Neuron (in vitro differentiated cells): Measurements from ENCODE around the gene TRPM1.

Source experiments
- H2AFZ ChIP-seq: one replicate; pipeline ENCODE4 v1.6.1; 2013; ENCODE audit warnings: low read depth, mild to moderate bottlenecking, inconsistent platforms, low read length, moderate library complexity
- H3K27me3 ChIP-seq: one replicate; pipeline ENCODE4 v1.6.1; 2013; ENCODE audit warnings: low read length; ENCODE audit not compliant: insufficient read depth
- H3K36me3 ChIP-seq: one replicate; pipeline ENCODE4 v1.6.1; 2013; ENCODE audit warnings: low read length; ENCODE audit not compliant: insufficient read depth
- H3K4me1 ChIP-seq: one replicate; pipeline ENCODE4 v1.6.1; 2013; ENCODE audit warnings: low read length; ENCODE audit not compliant: insufficient read depth
- H3K4me3 ChIP-seq: 2 replicates; pipeline ENCODE4 v1.5.1; 2013; ENCODE audit warnings: mild to moderate bottlenecking, low read length, moderate library complexity
- H3K9me3 ChIP-seq: one replicate; pipeline ENCODE4 v1.6.1; 2013; ENCODE audit warnings: low read length

TRPM1 gene

GRCh38 chr15:31027910-31028578 is 73.5 kb downstream of the TRPM1 start:
- H3K36me3 ChIP-seq, result no peaks in the 10 kb centered on the region
- H3K4me1 ChIP-seq, result peaks cover 7% of the 10 kb centered on the region
- no peak overlapping the region for H2AFZ ChIP-seq
- peaks cover 2% of the 10 kb centered on the region for H3K27me3 ChIP-seq
- H3K9me3 ChIP-seq, result no peaks in the 10 kb centered on the region
- no peak overlapping the region for H3K4me3 ChIP-seq

- no peaks in the 10 kb centered on the region for H3K36me3 ChIP-seq
Measured at GRCh38 chr15:31025996-31026395, 75.5 kb downstream of the TRPM1 start.

GRCh38 chr15:31024979-31025378 is 76.5 kb downstream of the TRPM1 start:
- Histone ChIP-seq H2AFZ (no peak overlapping the region), H3K27me3 (no peaks in the 10 kb centered on the region), H3K36me3 (no peaks in the 10 kb centered on the region), H3K4me3 (no peak overlapping the region), H3K4me1 (peaks cover 7% of the 10 kb centered on the region), H3K9me3 (no peaks in the 10 kb centered on the region)

More at GRCh38 chr15:31025996-31026395, 75.5 kb downstream of the TRPM1 start:
- Histone ChIP-seq H3K9me3 (no peaks in the 10 kb centered on the region), H3K4me3 (no peak overlapping the region), H2AFZ (no peak overlapping the region), H3K27me3 (peaks cover 2% of the 10 kb centered on the region), H3K4me1 (peaks cover 7% of the 10 kb centered on the region)

- Histone ChIP-seq H3K27me3 (no peaks in the 10 kb centered on the region), H3K4me3 (no peak overlapping the region), H2AFZ (no peak overlapping the region), H3K9me3 (no peaks in the 10 kb centered on the region), H3K36me3 (no peaks in the 10 kb centered on the region), H3K4me1 (peaks cover 7% of the 10 kb centered on the region)
Measured at GRCh38 chr15:31024330-31024729, 77.2 kb downstream of the TRPM1 start.

GRCh38 chr15:31023841-31024240 is 77.7 kb downstream of the TRPM1 start:
- no peaks in the 10 kb centered on the region for H3K9me3 ChIP-seq
- no peak overlapping the region for H3K4me3 ChIP-seq

GRCh38 chr15:31021067-31021665 is 80.4 kb downstream of the TRPM1 start:
- Histone ChIP-seq H3K36me3 (no peaks in the 10 kb centered on the region), H2AFZ (no peak overlapping the region), H3K4me1 (peaks cover 7% of the 10 kb centered on the region), H3K27me3 (no peaks in the 10 kb centered on the region), H3K4me3 (no peak overlapping the region), H3K9me3 (no peaks in the 10 kb centered on the region)

More at GRCh38 chr15:31023841-31024240, 77.7 kb downstream of the TRPM1 start:
- H2AFZ ChIP-seq, result no peak overlapping the region
- H3K36me3 ChIP-seq, result no peaks in the 10 kb centered on the region
- peaks cover 7% of the 10 kb centered on the region for H3K4me1 ChIP-seq
- H3K27me3 ChIP-seq, result no peaks in the 10 kb centered on the region

- no peaks in the 10 kb centered on the region for H3K36me3 ChIP-seq
- H2AFZ ChIP-seq, result no peak overlapping the region
- no peaks in the 10 kb centered on the region for H3K27me3 ChIP-seq
- H3K4me1 ChIP-seq, result peaks cover 7% of the 10 kb centered on the region
- no peaks in the 10 kb centered on the region for H3K9me3 ChIP-seq
- H3K4me3 ChIP-seq, result no peak overlapping the region
Measured at GRCh38 chr15:31020542-31020941, 81.0 kb downstream of the TRPM1 start.

GRCh38 chr15:31019986-31020385 is 81.5 kb downstream of the TRPM1 start:
- no peak overlapping the region for H2AFZ ChIP-seq
- H3K27me3 ChIP-seq, result no peaks in the 10 kb centered on the region
- H3K4me1 ChIP-seq, result peaks cover 7% of the 10 kb centered on the region
- no peaks in the 10 kb centered on the region for H3K9me3 ChIP-seq
- H3K4me3 ChIP-seq, result no peak overlapping the region
- no peaks in the 10 kb centered on the region for H3K36me3 ChIP-seq

GRCh38 chr15:31017311-31017710 is 84.2 kb downstream of the TRPM1 start:
- Histone ChIP-seq H3K27me3 (no peaks in the 10 kb centered on the region), H3K9me3 (peaks cover 2% of the 10 kb centered on the region), H3K4me3 (no peak overlapping the region), H3K4me1 (no peaks in the 10 kb centered on the region), H3K36me3 (no peaks in the 10 kb centered on the region), H2AFZ (no peak overlapping the region)

- peaks cover 2% of the 10 kb centered on the region for H3K9me3 ChIP-seq
- no peaks in the 10 kb centered on the region for H3K27me3 ChIP-seq
- no peak overlapping the region for H2AFZ ChIP-seq
Measured at GRCh38 chr15:31016446-31016915, 85.0 kb downstream of the TRPM1 start.

GRCh38 chr15:31014608-31014925 is 87.0 kb downstream of the TRPM1 start:
- H3K9me3 ChIP-seq, result peaks cover 2% of the 10 kb centered on the region
- H3K4me1 ChIP-seq, result no peaks in the 10 kb centered on the region
- H3K4me3 ChIP-seq, result no peak overlapping the region

More at GRCh38 chr15:31016446-31016915, 85.0 kb downstream of the TRPM1 start:
- H3K4me1 ChIP-seq, result no peaks in the 10 kb centered on the region
- H3K4me3 ChIP-seq, result no peak overlapping the region
- H3K36me3 ChIP-seq, result no peaks in the 10 kb centered on the region

GRCh38 chr15:31013863-31014607 is 87.5 kb downstream of the TRPM1 start:
- Histone ChIP-seq H3K4me1 (no peaks in the 10 kb centered on the region), H3K9me3 (peaks cover 2% of the 10 kb centered on the region), H3K36me3 (no peaks in the 10 kb centered on the region), H2AFZ (no peak overlapping the region), H3K27me3 (no peaks in the 10 kb centered on the region), H3K4me3 (no peak overlapping the region)

More at GRCh38 chr15:31014608-31014925, 87.0 kb downstream of the TRPM1 start:
- no peak overlapping the region for H2AFZ ChIP-seq
- no peaks in the 10 kb centered on the region for H3K36me3 ChIP-seq
- H3K27me3 ChIP-seq, result no peaks in the 10 kb centered on the region

- no peaks in the 10 kb centered on the region for H3K27me3 ChIP-seq
- H3K36me3 ChIP-seq, result no peaks in the 10 kb centered on the region
- no peak overlapping the region for H3K4me3 ChIP-seq
- H3K9me3 ChIP-seq, result peaks cover 2% of the 10 kb centered on the region
- no peaks in the 10 kb centered on the region for H3K4me1 ChIP-seq
- no peak overlapping the region for H2AFZ ChIP-seq
Measured at GRCh38 chr15:31012455-31012854, 89.1 kb downstream of the TRPM1 start.
